SK-N-MC (cell line): ENCODE measurements around the gene ZNF565.

Experiments
- EZH2 ChIP-seq: fragments of 200-600 bp; sonication (generic); IDR thresholded peaks from one replicate; pipeline ENCODE4 v1.6.1; 2017; ENCODE audit warnings: antibody characterized with exemption
- POLR2AphosphoS5 ChIP-seq: IDR thresholded peaks from 2 replicates; pipeline ENCODE4 v1.6.1; 2012; ENCODE audit warnings: mild to moderate bottlenecking, low read depth, low read length, borderline replicate concordance

GRCh38 chr19:36256853-36257519, 42.5 kb upstream of the ZNF565 start:
- TF ChIP-seq POLR2AphosphoS5 (no peak), EZH2 (no peak)
